C4-2B (cell line): Measurements from ENCODE around the gene MEGF10.
A peak's percentile ranks its signal among the peaks of the same experiment; 100 is the strongest.

Experiments
- H3K27ac ChIP-seq: fragments of 450-650 bp; 2 replicates; pipeline ENCODE4 v1.5.1; 2017
- ZFX ChIP-seq: fragments of 450-650 bp; IDR thresholded peaks from 2 replicates; pipeline ENCODE4 v1.6.1; 2017
- TF ChIP-seq, protein P1 (sequence below): fragments of 450-650 bp; conservative IDR thresholded peaks from 2 replicates; pipeline ENCODE4 v1.5.1; 2017; ENCODE audit warnings: mild to moderate bottlenecking

MEGF10 gene

DNA sequence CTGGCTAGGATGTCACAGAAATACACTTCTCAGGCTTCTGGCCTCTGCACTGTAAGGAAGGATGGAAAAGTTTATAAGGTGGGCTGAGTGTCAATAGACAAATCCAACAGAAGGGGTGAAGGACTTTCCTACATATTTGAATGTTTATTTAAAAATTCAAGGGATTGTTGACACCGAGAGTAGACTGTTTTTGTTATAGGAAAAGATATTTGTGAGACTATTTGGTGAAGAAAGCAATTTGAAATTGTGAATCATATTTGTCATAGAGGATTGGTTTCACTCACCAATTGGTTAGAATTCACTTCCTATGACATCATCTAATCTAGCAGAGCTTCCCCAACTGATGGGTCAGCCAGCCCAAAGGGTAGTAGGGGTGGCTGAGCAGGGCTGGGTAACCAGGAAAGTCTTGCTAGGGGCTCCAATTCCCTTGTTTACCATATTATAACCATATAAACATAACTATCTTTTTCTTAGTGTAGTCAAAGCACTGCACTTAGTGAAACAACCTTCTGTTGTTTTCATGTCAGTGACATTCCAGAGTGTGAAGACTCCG, 14.9 kb upstream of the MEGF10 start:
- no peak for TF ChIP-seq ZFX
- TF ChIP-seq, protein P1, sequence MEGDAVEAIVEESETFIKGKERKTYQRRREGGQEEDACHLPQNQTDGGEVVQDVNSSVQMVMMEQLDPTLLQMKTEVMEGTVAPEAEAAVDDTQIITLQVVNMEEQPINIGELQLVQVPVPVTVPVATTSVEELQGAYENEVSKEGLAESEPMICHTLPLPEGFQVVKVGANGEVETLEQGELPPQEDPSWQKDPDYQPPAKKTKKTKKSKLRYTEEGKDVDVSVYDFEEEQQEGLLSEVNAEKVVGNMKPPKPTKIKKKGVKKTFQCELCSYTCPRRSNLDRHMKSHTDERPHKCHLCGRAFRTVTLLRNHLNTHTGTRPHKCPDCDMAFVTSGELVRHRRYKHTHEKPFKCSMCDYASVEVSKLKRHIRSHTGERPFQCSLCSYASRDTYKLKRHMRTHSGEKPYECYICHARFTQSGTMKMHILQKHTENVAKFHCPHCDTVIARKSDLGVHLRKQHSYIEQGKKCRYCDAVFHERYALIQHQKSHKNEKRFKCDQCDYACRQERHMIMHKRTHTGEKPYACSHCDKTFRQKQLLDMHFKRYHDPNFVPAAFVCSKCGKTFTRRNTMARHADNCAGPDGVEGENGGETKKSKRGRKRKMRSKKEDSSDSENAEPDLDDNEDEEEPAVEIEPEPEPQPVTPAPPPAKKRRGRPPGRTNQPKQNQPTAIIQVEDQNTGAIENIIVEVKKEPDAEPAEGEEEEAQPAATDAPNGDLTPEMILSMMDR: no peak
- H3K27ac ChIP-seq: no peak overlapping the region

DNA sequence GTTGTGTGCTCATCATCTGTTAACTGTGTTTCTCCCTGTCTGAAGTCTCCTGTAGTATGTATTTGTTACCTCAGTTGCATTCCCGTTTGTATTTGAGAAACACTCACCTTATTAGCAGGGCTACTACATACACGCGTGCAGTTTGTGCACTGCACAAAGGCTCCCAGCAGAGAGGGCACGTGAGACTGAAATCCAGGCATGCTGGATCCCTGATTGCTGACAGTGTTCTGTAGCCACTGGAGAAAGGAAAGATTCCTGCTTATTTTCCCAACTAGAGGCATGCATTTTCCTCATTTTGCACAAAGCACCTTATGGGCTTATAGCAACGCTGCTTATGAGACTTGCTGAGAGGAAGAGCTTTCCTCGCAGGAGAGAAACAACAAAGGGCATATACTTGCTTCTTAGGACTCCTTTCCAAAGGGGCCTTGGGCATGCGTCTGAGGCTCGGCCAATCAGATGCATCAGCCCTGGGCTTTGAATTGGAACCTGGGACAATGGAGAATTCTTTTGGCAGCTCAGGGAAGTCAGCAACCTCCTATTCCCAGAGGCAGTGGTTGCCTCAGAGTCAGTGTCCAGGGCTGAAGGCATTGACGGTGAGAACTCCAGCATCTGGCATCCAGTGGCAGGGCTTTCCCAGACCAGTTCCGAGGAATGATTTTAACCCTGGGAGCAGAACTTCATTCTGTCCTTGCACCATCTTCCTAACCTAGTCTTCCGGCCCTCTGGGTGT, 9.9 kb upstream of the MEGF10 start:
- H3K27ac ChIP-seq: no peak overlapping the region; the same call in 1 of the 2 replicates

DNA sequence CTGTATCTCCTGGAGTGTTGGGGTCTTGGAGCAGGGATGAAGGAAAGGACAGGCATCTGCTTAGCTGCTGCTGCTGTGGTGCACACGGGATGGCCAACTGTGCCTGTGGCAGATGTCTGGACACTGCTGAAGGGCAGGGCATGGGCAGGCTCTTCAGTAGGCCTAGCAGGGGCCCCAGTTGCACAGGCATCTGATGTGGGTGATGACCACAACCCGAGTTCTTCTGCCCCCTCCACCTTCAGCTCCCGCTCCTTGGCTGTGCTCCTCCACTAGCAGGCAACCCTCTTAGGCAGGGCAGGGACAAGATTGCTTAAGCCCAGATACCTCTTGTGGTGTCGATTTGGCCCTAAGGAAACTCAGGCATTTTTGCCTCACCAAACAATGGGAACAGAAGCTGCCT, 9.0 kb upstream of the MEGF10 start:
- no peak overlapping the region for H3K27ac ChIP-seq
- TF ChIP-seq, protein P1: no peak
- TF ChIP-seq ZFX: no peak

More for the DNA sequence above, 9.9 kb upstream of the MEGF10 start:
- no peak for TF ChIP-seq ZFX
- TF ChIP-seq, protein P1: peak; percentile 69

DNA sequence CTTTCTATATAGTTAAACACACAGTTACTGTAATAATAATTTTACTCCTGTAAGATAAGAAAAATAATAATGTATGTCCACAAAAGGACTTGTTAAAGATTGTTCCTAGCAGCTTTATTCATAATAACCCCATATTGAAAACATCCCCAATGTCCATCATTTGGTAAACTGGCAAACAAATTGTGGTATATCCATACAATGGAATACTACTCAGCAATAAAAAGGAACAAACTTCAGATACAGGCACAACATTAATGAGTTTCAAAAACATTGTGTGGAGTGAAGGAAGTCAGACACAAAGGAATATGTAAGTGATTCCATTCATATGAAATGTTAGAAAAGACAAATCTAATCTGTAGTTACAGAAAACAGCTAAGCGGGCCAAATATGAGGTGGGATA, 1.9 kb upstream of the MEGF10 start:
- TF ChIP-seq, protein P1: no peak
- no peak for TF ChIP-seq ZFX

DNA sequence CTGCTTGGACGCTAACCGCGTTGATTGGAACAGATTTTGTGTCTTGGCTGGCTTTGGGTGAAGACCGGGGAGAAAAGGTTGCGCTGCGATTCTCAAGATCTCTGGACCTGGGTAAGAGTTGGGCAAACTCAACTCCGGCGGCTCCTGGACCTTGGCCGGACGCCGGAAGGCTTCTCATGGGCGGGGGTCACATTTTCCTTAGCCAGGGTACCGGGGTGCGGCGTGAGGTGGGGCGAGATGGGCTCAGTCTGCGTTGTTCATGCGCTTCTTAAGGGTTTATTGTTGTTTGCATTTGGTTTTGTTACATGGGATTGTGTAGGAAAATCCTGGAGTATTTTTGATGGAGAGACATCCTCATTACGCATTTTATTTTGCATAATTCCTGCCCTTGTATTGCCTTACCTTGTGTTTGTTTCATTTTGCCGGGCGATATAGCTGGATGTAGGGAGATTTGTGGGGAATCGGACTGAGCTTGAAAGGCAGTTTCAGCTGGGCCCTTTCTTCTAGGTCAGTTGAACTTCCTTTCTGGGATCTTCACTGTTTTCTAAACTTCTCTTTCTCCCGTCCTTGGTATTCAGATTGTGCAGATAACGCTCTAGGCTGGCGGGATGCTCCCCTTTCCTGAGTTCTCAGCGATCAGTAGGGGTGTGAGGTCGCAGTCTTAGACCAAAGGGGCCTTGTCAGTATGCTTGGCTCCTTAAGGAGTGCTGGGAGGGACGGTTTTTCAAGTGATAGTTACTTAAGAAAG, 524 bp downstream of the MEGF10 start:
- TF ChIP-seq, protein P1: no peak
- no peak for TF ChIP-seq ZFX

More for the DNA sequence above, 1.9 kb upstream of the MEGF10 start:
- no peak overlapping the region for H3K27ac ChIP-seq

DNA sequence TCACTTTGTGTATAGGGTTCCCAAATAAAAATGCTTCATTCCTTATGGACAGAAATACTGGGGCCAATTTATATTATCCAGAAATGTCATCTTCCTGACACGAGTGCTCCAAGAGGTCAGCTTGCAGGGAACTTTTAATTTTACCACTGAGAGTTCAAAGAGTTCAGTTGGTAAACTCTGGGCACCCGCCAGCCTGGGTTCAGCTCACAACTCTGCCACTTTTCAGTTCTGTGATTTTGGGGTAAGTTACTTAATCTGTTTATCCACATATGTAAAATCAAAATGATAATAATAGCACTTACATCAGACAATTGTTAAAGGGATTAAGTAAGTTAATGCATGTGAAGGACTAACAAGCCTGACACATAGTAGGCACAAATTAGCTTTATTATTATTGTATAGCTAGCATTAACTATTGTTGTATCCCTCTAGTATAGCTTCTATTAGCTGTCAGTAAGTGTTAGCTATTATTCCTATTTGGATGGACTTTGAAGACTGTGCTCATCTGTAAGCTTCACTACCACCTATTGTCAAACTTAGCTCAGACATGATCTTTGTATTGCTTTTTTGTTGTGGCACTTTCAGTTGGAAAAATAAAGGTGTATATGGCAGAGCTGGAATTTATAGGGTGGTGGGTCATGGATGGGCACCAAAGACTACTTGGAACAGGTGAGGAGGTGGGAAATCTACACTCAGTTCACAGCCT, 1.6 kb downstream of the MEGF10 start:
- H3K27ac ChIP-seq: no peak overlapping the region
- no peak for TF ChIP-seq ZFX
- TF ChIP-seq, protein P1: no peak

More for the DNA sequence above, 524 bp downstream of the MEGF10 start:
- H3K27ac ChIP-seq: no peak overlapping the region
